ENCODE results near the gene CAMK2D.

CAMK2D gene

DNA sequence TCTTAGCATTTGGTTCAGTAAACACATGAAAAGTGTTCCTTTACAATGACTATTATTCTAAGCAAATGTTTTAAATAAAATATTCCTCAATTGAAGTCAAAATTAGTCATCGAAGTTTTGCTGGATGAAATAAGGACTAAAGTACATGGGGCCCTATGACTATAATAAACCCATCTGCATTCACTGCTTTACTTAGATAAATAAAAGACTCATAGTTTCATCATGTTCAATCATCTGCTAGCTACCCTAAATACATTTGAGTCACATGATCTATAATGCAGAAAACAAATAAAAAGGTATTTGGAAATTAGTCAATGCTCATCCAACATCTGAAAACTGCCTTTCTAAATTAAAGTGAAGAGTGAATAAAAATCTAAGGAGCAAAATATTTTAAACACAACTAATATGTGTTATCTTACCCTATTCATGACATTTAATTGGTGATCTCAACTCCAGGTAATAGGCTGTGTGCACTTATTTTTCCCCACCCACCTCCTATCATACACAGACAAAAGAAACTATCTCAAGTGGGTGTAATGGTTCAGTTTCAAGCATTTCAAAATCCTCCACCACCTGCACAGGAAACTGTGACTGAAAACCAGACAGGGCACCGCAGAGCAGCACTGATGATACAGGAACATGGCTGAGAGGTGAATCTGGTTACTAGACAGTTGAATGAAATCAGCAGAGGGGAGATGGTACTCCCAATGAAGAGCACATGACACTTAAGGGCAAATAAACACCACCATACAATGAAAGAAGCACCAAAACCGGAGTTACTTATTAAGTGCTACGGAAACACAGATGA, 78.6 kb downstream of the CAMK2D start:
- DNase-seq (ENCODE audit: low spot score), result peak; percentile 26

GRCh38 chr4:113678641-113679040, 82.9 kb downstream of the CAMK2D start:
- peak; percentile 35 for DNase-seq (ENCODE audit: low spot score)

- no peak for DNase-seq (ENCODE audit: low spot score)
Measured at GRCh38 chr4:113677325-113677724, 84.2 kb downstream of the CAMK2D start.

DNA sequence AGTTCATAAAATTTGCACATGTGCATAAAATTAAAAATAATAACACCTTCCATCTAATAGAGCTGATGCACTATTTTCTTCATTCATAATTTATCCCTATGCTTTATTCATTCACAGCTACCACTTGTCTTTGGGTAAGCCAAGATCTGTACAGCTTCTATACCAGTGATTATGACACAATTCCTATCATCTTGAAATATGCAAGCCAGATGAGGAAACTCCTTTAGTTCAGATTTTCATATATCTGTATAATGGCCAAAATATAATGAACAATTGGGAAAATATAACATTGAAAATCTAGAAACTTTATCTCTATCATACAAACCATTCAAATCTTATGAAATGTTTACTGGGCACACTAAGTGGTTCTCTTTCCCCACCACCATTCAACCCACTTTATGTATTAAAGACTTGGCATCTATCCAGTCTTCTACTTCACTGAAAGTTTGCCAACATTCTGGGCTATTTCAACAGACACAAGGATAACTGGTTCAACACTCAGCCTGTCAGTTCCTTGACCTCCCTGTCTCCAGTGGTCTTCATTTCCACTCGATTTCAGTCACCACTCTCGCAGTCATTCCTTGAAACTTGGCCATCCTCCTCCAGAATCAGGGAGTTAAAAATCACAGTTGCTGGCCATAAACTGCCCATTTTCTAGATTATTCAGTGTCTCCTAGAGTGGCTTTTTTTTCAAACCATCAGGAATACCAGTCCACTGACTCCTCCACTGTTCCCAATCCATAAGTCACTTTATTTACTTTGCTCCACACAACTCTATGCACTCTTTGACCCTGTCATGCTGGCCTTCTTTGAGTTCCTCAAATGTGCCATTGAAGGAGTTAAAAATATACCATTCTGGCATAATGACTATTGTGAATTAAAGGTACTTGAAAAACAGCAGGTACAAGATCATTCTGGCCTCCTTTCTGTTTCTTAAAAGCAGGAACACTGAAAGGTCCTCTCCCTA, 85.5 kb downstream of the CAMK2D start:
- DNase-seq (ENCODE audit: low spot score), result no peak

DNA sequence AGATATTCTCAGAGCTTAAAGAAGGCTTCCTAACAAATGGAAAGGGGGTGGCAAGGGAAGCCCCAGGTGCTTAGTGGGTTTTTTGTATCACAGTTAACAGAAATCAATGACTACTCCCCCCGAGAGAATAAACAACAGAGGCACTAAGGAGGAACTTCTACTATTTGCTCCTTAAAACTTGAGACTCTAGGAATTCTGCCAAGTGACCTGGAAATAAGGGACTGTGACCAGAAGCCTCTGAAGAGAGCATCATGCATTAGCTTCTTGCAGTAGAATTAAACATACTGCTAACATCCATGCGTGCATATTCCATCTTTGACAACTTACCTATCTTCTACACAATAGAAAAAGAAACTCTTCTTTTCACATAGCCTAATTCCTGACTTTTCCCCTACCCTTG, 86.8 kb downstream of the CAMK2D start:
- DNase-seq (ENCODE audit: low spot score), result no peak

GRCh38 chr4:113674251-113674650, 87.3 kb downstream of the CAMK2D start:
- DNase-seq (ENCODE audit: low spot score), result no peak

- DNase-seq (ENCODE audit: low spot score), result no peak
Measured at GRCh38 chr4:113673450-113673849, 88.1 kb downstream of the CAMK2D start.

DNA sequence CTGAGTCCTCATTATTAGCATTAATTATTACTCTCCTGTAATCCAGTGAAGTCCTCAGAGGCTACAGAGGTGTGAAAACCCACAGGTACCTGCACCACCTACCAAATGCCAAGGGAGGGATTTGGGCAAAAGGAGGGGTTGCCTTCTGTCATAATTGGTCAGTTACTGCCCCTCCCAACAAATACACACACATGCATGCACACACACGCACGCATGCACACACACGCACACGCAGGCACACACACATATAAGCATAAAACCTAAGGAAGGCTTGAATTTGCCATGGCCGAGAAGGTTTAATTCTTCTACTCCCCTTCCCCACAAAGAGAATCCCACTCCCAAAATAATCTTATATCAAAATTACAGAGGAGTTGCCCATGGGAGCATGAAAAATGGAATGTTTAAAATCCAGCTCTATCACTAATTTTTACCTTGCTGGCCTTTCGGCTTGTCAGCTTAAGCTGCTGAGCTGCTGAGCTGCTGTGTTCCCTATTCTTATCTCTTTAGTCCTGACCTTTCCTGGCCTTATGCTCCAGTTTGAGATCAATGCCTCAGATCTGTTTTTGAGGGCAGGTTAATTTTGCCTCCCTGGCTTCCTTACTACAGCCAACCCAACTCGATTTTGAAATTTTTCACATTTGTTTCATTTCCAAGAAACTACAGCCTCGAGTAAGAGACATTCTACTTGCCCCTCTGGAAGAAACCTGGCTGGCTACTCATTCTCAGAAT, 95.0 kb downstream of the CAMK2D start:
- no peak for DNase-seq (ENCODE audit: low spot score)

DNA sequence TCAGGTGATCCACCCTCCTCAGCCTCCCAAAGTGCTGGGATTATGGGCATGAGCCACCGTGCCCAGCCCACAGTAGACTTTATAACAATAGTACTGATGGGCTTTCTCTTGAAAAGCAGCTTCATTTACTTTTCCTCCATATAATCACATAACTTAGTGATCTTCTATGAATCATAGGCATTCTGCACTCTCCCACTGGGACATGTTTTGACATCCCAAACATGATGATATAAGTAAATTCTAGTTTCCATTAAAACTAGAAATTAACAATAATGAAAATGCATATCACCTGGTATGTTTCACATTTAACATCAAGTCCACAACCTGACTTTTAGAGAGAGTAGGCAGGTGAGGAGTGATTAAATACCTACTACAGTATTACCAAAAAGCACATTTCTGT, 96.5 kb downstream of the CAMK2D start:
- no peak for DNase-seq (ENCODE audit: low spot score)

GRCh38 chr4:113662581-113662980, 99.0 kb downstream of the CAMK2D start:
- no peak for DNase-seq (ENCODE audit: low spot score)

- no peak for DNase-seq (ENCODE audit: low spot score)
Measured at GRCh38 chr4:113659127-113659526, 102.4 kb downstream of the CAMK2D start.

DNA sequence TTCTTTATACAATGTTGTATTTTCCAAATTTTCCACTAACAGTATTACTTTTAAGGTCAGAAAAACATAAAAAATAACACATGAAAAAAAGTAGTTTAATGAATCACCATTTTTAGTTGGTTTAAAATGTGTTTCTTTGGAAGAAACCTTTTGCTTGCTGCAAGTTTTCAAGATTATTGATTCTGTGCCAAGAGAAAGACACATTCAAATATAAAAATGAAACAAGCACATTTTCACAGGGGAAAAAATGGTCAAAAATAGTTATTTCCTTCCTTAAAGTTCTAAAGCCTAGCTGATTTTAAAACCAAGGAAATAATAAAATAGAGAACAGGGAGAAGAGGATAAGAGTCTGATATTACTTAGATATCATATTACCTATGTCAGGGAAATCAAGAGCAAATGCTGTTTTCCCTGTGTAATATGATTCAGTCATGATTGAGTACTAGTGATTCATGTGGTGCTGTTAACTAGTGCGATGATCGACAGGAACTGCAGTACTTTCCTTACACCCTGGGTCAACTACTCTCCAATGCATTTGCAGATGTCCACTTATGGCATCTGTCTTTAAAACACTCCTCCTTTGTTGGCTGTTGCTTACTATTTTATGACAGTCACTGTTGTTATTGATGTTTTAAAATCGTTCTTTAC, 103.8 kb downstream of the CAMK2D start:
- DNase-seq (ENCODE audit: low spot score), result no peak

DNA sequence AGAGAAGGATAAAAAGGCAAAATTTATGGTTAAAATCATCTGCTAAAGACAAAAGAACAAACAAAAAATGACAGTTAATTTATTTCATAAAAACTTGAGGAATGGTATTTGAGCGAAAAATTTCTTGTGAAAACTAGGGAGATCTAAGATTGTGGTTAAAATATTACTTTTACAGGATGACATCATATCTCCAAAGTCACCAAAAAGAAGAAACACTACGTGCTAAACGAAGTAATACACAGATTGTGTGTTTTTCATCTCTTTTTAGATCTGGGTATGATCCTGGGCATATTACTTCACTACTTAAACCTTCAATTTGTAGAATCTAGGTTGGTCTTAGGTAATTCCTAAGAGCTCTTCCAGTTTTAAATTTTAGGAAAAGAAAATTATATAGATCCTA, 107.7 kb downstream of the CAMK2D start:
- no peak for DNase-seq (ENCODE audit: low spot score)

GRCh38 chr4:113646442-113646822, 115.1 kb downstream of the CAMK2D start:
- DNase-seq (ENCODE audit: low spot score), result no peak

DNA sequence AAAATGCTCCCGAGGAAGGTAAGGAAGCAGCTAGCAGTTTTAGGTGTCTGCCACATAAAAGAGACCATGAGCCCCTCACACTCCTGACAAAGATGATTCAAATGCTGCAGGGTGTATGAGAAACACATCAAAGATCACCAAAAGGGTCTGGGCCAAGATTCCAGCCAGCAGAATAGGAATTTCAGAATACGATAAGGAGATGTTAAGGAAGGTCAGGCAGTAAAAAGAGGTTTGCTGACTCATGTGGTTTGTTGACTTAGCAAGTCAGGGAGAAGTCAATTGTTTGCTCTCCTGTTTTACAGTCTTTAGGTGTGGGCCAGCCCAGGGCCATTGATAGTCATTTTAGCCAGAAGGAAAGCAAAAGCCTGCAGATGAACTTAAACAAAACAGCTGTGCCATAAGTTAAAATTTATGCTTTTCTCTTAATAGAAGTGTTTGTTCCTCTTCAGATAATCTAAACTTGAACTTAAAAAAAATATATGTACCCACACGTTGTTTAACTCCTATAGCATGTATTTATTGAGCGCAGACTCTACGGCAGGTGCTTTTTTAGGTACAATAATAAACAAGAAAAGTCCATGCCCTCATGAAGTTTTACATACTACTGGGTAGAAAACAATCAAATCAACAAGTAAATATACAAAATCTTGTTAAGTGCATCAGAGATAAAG, 115.6 kb downstream of the CAMK2D start:
- peak; percentile 15 for DNase-seq (ENCODE audit: low spot score)

GRCh38 chr4:113645288-113645687, 116.2 kb downstream of the CAMK2D start:
- no peak for DNase-seq (ENCODE audit: low spot score)

DNA sequence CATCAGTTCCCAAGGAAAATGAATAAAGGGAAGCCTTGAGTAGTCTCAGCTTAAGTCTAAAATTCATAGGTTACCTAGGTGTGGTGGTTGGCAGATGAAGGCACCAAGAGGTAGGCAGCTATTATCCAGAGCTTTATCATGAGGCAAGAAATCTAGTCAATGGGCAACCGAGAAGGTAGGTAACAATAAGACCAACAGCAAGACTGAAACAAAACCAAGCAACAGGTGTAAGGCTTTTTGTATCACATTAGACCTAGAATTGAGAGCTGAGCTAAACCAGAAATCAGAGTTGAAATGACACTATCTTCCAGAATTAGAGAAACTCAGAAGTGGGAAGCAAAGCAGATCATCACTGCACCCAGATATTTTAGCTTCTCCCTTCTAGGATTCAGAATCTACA, 117.1 kb downstream of the CAMK2D start:
- no peak for DNase-seq (ENCODE audit: low spot score)

DNA sequence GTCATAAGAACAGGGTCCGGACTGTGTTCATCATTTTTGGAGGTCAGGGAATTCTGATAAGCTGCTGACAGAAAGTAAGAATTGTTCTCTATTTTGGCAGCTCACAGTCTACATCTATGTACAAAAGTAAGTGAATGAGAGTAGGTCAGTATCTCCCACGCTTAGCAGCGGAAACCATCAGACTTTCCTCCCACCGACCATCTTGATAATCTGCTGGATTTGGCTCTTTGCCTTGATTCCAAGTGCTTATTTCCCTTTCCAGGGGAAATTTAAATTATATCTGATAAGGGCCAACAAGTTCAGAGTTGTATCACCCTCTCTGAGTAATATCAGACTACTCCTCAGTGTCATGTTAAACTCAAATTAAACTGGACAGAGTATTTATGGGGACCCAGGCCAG, 118.0 kb downstream of the CAMK2D start:
- no peak for DNase-seq (ENCODE audit: low spot score)

DNA sequence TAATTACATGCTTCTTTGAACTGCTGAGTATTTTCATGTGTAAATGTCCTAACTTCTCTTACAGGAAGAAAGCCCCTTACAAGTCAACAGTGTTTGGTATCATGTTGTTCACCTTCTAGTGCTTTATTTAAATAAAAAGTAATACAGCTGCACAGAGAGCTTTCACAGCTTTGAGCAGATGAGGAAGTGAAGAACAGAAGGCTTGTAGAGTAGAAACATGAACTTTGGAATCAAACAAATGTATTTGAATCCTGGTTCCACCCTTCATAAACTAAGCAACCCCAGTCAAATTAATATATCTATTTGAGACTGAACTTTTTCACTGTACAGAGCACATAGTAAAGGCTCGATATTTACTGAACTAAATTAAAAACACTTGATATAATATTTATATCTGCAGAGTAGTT, 120.5 kb downstream of the CAMK2D start:
- no peak for DNase-seq (ENCODE audit: low spot score)

- DNase-seq (ENCODE audit: low spot score), result no peak
Measured at GRCh38 chr4:113639326-113639725, 122.2 kb downstream of the CAMK2D start.

GRCh38 chr4:113638562-113638832, 123.0 kb downstream of the CAMK2D start:
- DNase-seq (ENCODE audit: low spot score), result no peak

Measured in GM03348 (cell line).